Endothelial cell of umbilical vein (primary cell): ENCODE data around the gene CLTC. TPM values are rescaled to one million over a fixed set of nuclear protein-coding genes. Genes with fewer than 3 reads are reported as not detected.

Source experiments
- BruUV-seq: library from RNA; stranded (reverse); fragments of 400-500 nt; replicated peaks from 2 replicates; lab custom pipeline; 2021; lab: Mats Ljungman, UMichigan
- CTCF ChIA-PET: fragments of 300-600, 350-600 bp; sonication (Branson Sonifier 250); formaldehyde crosslinking; loops from one replicate; lab custom pipeline; 2021; ENCODE audit warnings: antibody characterized with exemption, inconsistent platforms; lab: Charles Lee
- POLR2A ChIA-PET: fragments of 300-600, 350-600 bp; sonication (Branson Sonifier 250); formaldehyde crosslinking; loops from one replicate; lab custom pipeline; 2021; ENCODE audit warnings: antibody characterized with exemption, inconsistent platforms; lab: Charles Lee
- DNase-seq: peaks from one replicate; pipeline ENCODE4 v3.0.0-alpha.2; 2011; ENCODE audit warnings: low read depth, low spot score
- FAIRE-seq: peaks from 2 replicates; lab custom pipeline; 2011; peaks lifted over from hg19 to GRCh38; lab: Jason Lieb, UNC
- H2AFZ ChIP-seq: 2 replicates; pipeline ENCODE4 v1.6.0; 2012; ENCODE audit warnings: low read depth, low read length, control low read depth, inconsistent platforms
- H3K27ac ChIP-seq: 2 replicates; pipeline ENCODE4 v1.5.1; 2011; ENCODE audit warnings: low read depth, mild to moderate bottlenecking, control low read depth, low read length, moderate library complexity; ENCODE audit not compliant: insufficient read depth
- H3K27me3 ChIP-seq, 2 experiments: 2 replicates each; pipeline versions ENCODE4 v1.6.0 to v1.6.1; 2011; ENCODE audit warnings: low read length in 2 of 2, mixed read lengths in 1 of 2; ENCODE audit not compliant: control insufficient read depth in 2 of 2, insufficient read depth in 2 of 2
- H3K36me3 ChIP-seq, 2 experiments: 2 replicates in 1 of 2; 3 replicates in 1 of 2; pipeline ENCODE4 v1.5.1; 2011; ENCODE audit warnings: low read length in 2 of 2, mild to moderate bottlenecking in 1 of 2, moderate library complexity in 1 of 2; ENCODE audit not compliant: control insufficient read depth in 2 of 2, insufficient read depth in 2 of 2; ENCODE audit errors: extremely low read depth in 1 of 2
- H3K4me1 ChIP-seq: 3 replicates; pipeline ENCODE4 v1.5.1; 2011; ENCODE audit warnings: mild to moderate bottlenecking, low read length; ENCODE audit not compliant: control insufficient read depth, insufficient read depth; ENCODE audit errors: extremely low read depth
- H3K4me2 ChIP-seq: 2 replicates; pipeline ENCODE4 v1.6.1; 2011; ENCODE audit warnings: low read length, control low read depth, mixed read lengths; ENCODE audit not compliant: insufficient read depth
- H3K4me3 ChIP-seq, 3 experiments: fragments of 200-600 bp in 1 of 3; sonication (generic), shearing (Covaris generic) in 1 of 3; replicated peaks in 1 of 3; 2 replicates each; pipeline ENCODE4 v1.5.1; 2011 to 2016; ENCODE audit warnings: control low read depth in 3 of 3, low read length in 3 of 3, mild to moderate bottlenecking in 2 of 3, inconsistent platforms in 1 of 3, low read depth in 1 of 3, moderate library complexity in 1 of 3; ENCODE audit not compliant: insufficient read depth in 1 of 3
- H3K79me2 ChIP-seq: 2 replicates; pipeline ENCODE4 v1.6.0; 2012; ENCODE audit warnings: low read length, inconsistent platforms; ENCODE audit not compliant: control insufficient read depth, insufficient read depth
- H3K9ac ChIP-seq: replicated peaks from 2 replicates; pipeline ENCODE3; 2011; ENCODE audit warnings: low read length, control low read depth; ENCODE audit not compliant: insufficient read depth; ENCODE audit errors: extremely low read depth
- H3K9me1 ChIP-seq: replicated peaks from 3 replicates; pipeline ENCODE4 v1.6.0; 2011; ENCODE audit warnings: mild to moderate bottlenecking, low read length; ENCODE audit not compliant: control insufficient read depth, insufficient read depth; ENCODE audit errors: extremely low read depth
- H3K9me3 ChIP-seq: replicated peaks from 2 replicates; pipeline ENCODE4 v1.5.1; 2012; ENCODE audit warnings: low read length, inconsistent platforms; ENCODE audit not compliant: control insufficient read depth, insufficient read depth
- H4K20me1 ChIP-seq: replicated peaks from 2 replicates; pipeline ENCODE3; 2011; ENCODE audit warnings: mild to moderate bottlenecking, low read length; ENCODE audit not compliant: control insufficient read depth, insufficient read depth; ENCODE audit errors: extremely low read depth
- CTCF ChIP-seq, 2 donors: IDR thresholded peaks; 1 replicate in 1 of 2; 2 replicates in 1 of 2; pipeline ENCODE4 v1.5.1; 2011; ENCODE audit warnings: low read length in 2 of 2, mild to moderate bottlenecking in 2 of 2, moderate library complexity in 2 of 2, control low read depth in 1 of 2, inconsistent platforms in 1 of 2, low read depth in 1 of 2; ENCODE audit not compliant: insufficient read depth in 1 of 2; ENCODE audit errors: extremely low read depth in 1 of 2
- EZH2 ChIP-seq: IDR thresholded peaks from 2 replicates; pipeline ENCODE4 v1.6.1; 2012; ENCODE audit warnings: borderline replicate concordance, low read depth, mild to moderate bottlenecking, moderate library complexity, low read length, inconsistent platforms; ENCODE audit not compliant: severe bottlenecking
- FOS ChIP-seq: IDR thresholded peaks from 2 replicates; pipeline ENCODE4 v1.6.1; 2011; ENCODE audit warnings: mild to moderate bottlenecking, low read length, moderate library complexity, borderline replicate concordance; ENCODE audit not compliant: insufficient read depth
- GATA2 ChIP-seq: IDR thresholded peaks from 2 replicates; pipeline ENCODE4 v1.7.0; 2011; ENCODE audit warnings: low read depth, mild to moderate bottlenecking, moderate library complexity, mixed read lengths, low read length; ENCODE audit not compliant: insufficient read length, insufficient read depth
- JUN ChIP-seq: IDR thresholded peaks from 2 replicates; pipeline ENCODE4 v1.6.1; 2011; ENCODE audit warnings: borderline replicate concordance, low read depth; ENCODE audit not compliant: insufficient read length, insufficient read depth
- MAX ChIP-seq: IDR thresholded peaks from 2 replicates; pipeline ENCODE4 v1.6.1; 2011; ENCODE audit not compliant: insufficient read depth, insufficient read length
- MYC ChIP-seq: IDR thresholded peaks from one replicate; pipeline ENCODE4 v1.6.1; 2011; ENCODE audit warnings: mild to moderate bottlenecking, low read depth, low read length
- POLR2A ChIP-seq: IDR thresholded peaks from 2 replicates; pipeline ENCODE4 v1.6.1; 2012; ENCODE audit warnings: low read depth, mild to moderate bottlenecking, control low read depth, low read length
- POLR2AphosphoS5 ChIP-seq: IDR thresholded peaks from 2 replicates; pipeline ENCODE4 v1.6.1; 2012; ENCODE audit warnings: low read depth, mild to moderate bottlenecking, control low read depth, low read length, moderate library complexity; ENCODE audit not compliant: insufficient read depth
- dilution Hi-C: fragments of 300-500 bp; cut with MboI; formaldehyde crosslinking; loops from one replicate; pipeline ENCODE4 v1.15.0; 2019; ENCODE audit warnings: low sequenced_read_pairs; ENCODE audit not compliant: extremely low pct_ligation_motif_present
- intact Hi-C: fragments of 100-400 bp; cut with micrococcal nuclease; formaldehyde crosslinking; loops from one replicate; pipeline ENCODE4 v1.10.0; 2022
- polyA plus RNA-seq, 4 experiments: library from polyadenylated mRNA; depleted of rRNA in 3 of 4; stranded (reverse) in 3 of 4; unstranded in 1 of 4; fragments of >200 nt; gene quantifications; 2 replicates each; pipeline versions ENCODE4 v1.2.1 to v1.2.3, GENCODE V29; 2011 to 2012; ENCODE audit warnings: missing spikeins in 1 of 4
- total RNA-seq: library from RNA; stranded (reverse); gene quantifications from 2 replicates; pipeline ENCODE4 v1.2.3, GENCODE V29; 2021

The CLTC gene
- total and polyA plus RNA-seq, 2 donors (not counting 3 experiments of a cell fraction or from before 2014, with no cell fraction given): 164 to 326 TPM

GRCh38 chr17:59683283-59683682, 63.6 kb downstream of the CLTC start:
- ChIA-PET POLR2A (interaction anchor here (0.7 kb wide), 1 partner anchor 13 kb away, joined by 3 read pairs; no protein-coding TSS in a partner anchor), CTCF (interaction anchor here (0.9 to 1.8 kb wide), 3 partner anchors 8 to 176 kb away, joined by 3 to 7 read pairs (median 3); no protein-coding TSS in a partner anchor)
- dilution Hi-C loops: no loop called here
- intact Hi-C loops: no loop called here
- FAIRE-seq (no peak), DNase-seq (no peak)
- Histone ChIP-seq H3K9me3 (no peaks in the 10 kb centered on the region), H3K27ac (no peak overlapping the region), H3K27me3 (no peaks in the 10 kb centered on the region), H3K4me2 (no peak overlapping the region), H3K36me3 (peaks cover 20 to 64% of the 10 kb centered on the region in 2 experiments), H3K9me1 (no peaks in the 10 kb centered on the region), H3K4me1 (no peaks in the 10 kb centered on the region), H4K20me1 (no peaks in the 10 kb centered on the region), H3K79me2 (peaks cover 26% of the 10 kb centered on the region), H2AFZ (no peak overlapping the region), H3K4me3 (no peak overlapping the region), H3K9ac (no peak overlapping the region)
- BruUV-seq: no TSS peak
- TF ChIP-seq GATA2 (no peak), CTCF (IDR thresholded peaks at IDR 0.05; ENCODE audit: extremely low read depth in 1 of 2, insufficient read depth in 1 of 2, low read depth in 1 of 2, low read length in 2 of 2) (no peak), MYC (no peak), JUN (no peak), EZH2 (no peak), MAX (no peak), FOS (no peak), POLR2A (no peak), POLR2AphosphoS5 (no peak)
